ENCODE data around the gene RPTOR.
A peak's percentile ranks its signal among the peaks of the same experiment; 100 is the strongest.

Gene RPTOR

GRCh38 chr17:80822700-80823410 lies 278.2 kb downstream of the RPTOR start:
- no peak for DNase-seq

- DNase-seq: no peak
Observed at GRCh38 chr17:80824549-80825470, 280.2 kb downstream of the RPTOR start.

GRCh38 chr17:80825471-80826345 lies 281.1 kb downstream of the RPTOR start:
- no peak for DNase-seq

GRCh38 chr17:80826346-80826954 lies 281.8 kb downstream of the RPTOR start:
- no peak for DNase-seq

- no peak for DNase-seq
Observed at GRCh38 chr17:80826955-80827645, 282.5 kb downstream of the RPTOR start.

GRCh38 chr17:80827646-80828643 lies 283.3 kb downstream of the RPTOR start:
- no peak for DNase-seq

GRCh38 chr17:80829166-80829813 lies 284.7 kb downstream of the RPTOR start:
- no peak for DNase-seq

- DNase-seq: no peak
Observed at GRCh38 chr17:80830020-80830780, 285.6 kb downstream of the RPTOR start.

GRCh38 chr17:80831491-80831890 lies 286.9 kb downstream of the RPTOR start:
- DNase-seq: no peak

GRCh38 chr17:80832266-80832676 lies 287.6 kb downstream of the RPTOR start:
- DNase-seq: no peak

GRCh38 chr17:80832888-80833583 lies 288.4 kb downstream of the RPTOR start:
- DNase-seq: peak; percentile 42 to 67 (median 62)

- DNase-seq: no peak
Observed at GRCh38 chr17:80833952-80834892, 289.6 kb downstream of the RPTOR start.

GRCh38 chr17:80834893-80835275 lies 290.2 kb downstream of the RPTOR start:
- no peak for DNase-seq

GRCh38 chr17:80835816-80836657 lies 291.4 kb downstream of the RPTOR start:
- DNase-seq: no peak

- no peak for DNase-seq
Observed at GRCh38 chr17:80836658-80836965, 292.0 kb downstream of the RPTOR start.

- DNase-seq: no peak
Observed at GRCh38 chr17:80836971-80837481, 292.4 kb downstream of the RPTOR start.
